HG03571 (cell line): ENCODE measurements around the gene DENND1B.

Experiments
- ATAC-seq: cut with Tn5 transposase; IDR thresholded peaks from one replicate; pipeline ENCODE4 v1.9.1; 2021; ENCODE audit not compliant: unreplicated experiment

The DENND1B gene

GRCh38 chr1:197775282-197776262 lies at the start of gene DENND1B:
Gene DENND1B (minus strand): TSS chr1:197775480. CDS start chr1:197775155, 325 bp downstream.
- ATAC-seq = peak; percentile 70

- ATAC-seq = no peak
Observed at GRCh38 chr1:197814306-197814705, 39.0 kb upstream of the DENND1B start.

- no peak for ATAC-seq
Observed at GRCh38 chr1:197813741-197814140, 38.5 kb upstream of the DENND1B start.

GRCh38 chr1:197811769-197812168 lies 36.5 kb upstream of the DENND1B start:
- ATAC-seq = no peak

- ATAC-seq = no peak
Observed at GRCh38 chr1:197810812-197811211, 35.5 kb upstream of the DENND1B start.

GRCh38 chr1:197808880-197809279 lies 33.6 kb upstream of the DENND1B start:
- ATAC-seq = no peak

- no peak for ATAC-seq
Observed at GRCh38 chr1:197807739-197808453, 32.6 kb upstream of the DENND1B start.

- ATAC-seq = no peak
Observed at GRCh38 chr1:197807216-197807615, 31.9 kb upstream of the DENND1B start.

- no peak for ATAC-seq
Observed at GRCh38 chr1:197806718-197807117, 31.4 kb upstream of the DENND1B start.

GRCh38 chr1:197801684-197802083 lies 26.4 kb upstream of the DENND1B start:
- ATAC-seq = no peak

GRCh38 chr1:197801111-197801482 lies 25.8 kb upstream of the DENND1B start:
- no peak for ATAC-seq

- no peak for ATAC-seq
Observed at GRCh38 chr1:197800379-197801110, 25.3 kb upstream of the DENND1B start.

- ATAC-seq = no peak
Observed at GRCh38 chr1:197799271-197799670, 24.0 kb upstream of the DENND1B start.

GRCh38 chr1:197798492-197798891 lies 23.2 kb upstream of the DENND1B start:
- no peak for ATAC-seq

GRCh38 chr1:197797010-197797409 lies 21.7 kb upstream of the DENND1B start:
- ATAC-seq = no peak

- ATAC-seq = no peak
Observed at GRCh38 chr1:197788741-197789739, 13.8 kb upstream of the DENND1B start.

- ATAC-seq = no peak
Observed at GRCh38 chr1:197787623-197788536, 12.6 kb upstream of the DENND1B start.

- no peak for ATAC-seq
Observed at GRCh38 chr1:197787056-197787455, 11.8 kb upstream of the DENND1B start.

- ATAC-seq = no peak
Observed at GRCh38 chr1:197786280-197786679, 11.0 kb upstream of the DENND1B start.
